Vagina (tissue), 2 donors: ENCODE results near the gene GAST. TPM values are rescaled to one million over a fixed set of nuclear protein-coding genes. Genes with fewer than 3 reads are reported as not detected.

Experiments used
- DNase-seq, 2 donors: peaks; one replicate each; pipeline ENCODE4 v3.0.0-alpha.2; 2017; ENCODE audit errors: extremely low spot score in 2 of 2
- H3K27ac ChIP-seq: fragments of 200-600 bp; sonication (generic); one replicate; pipeline ENCODE4 v1.5.1; 2019
- H3K27me3 ChIP-seq: fragments of 200-600 bp; sonication (generic); one replicate; pipeline ENCODE4 v1.5.1; 2019
- H3K36me3 ChIP-seq, 2 donors: fragments of 200-600 bp; sonication (generic); one replicate each; pipeline ENCODE4 v1.5.1; 2017 to 2019
- H3K4me1 ChIP-seq: fragments of 200-600 bp; sonication (generic); one replicate; pipeline ENCODE4 v1.5.1; 2019
- H3K4me3 ChIP-seq, 2 donors: fragments of 200-600 bp; sonication (generic); 1 replicate in 1 of 2; 2 replicates in 1 of 2; pipeline ENCODE4 v1.5.1; 2016 to 2019
- H3K9me3 ChIP-seq: fragments of 200-600 bp; sonication (generic); one replicate; pipeline ENCODE4 v1.5.1; 2019
- CTCF ChIP-seq, 3 experiments: fragments of 450-650 bp in 2 of 3; fragments of 200-600 bp in 1 of 3; sonication (generic) in 1 of 3; IDR thresholded peaks; one replicate each; pipeline ENCODE4 v1.5.1; 2017 to 2019; ENCODE audit warnings: antibody characterized with exemption in 3 of 3, mild to moderate bottlenecking in 2 of 3, moderate library complexity in 2 of 3
- POLR2A ChIP-seq, 2 donors: fragments of 450-650 bp; IDR thresholded peaks; one replicate each; pipeline ENCODE4 v1.6.1; 2017; ENCODE audit warnings: antibody characterized with exemption in 2 of 2, mild to moderate bottlenecking in 2 of 2, moderate library complexity in 2 of 2
- POLR2AphosphoS5 ChIP-seq, 2 donors: sonication (generic); formaldehyde crosslinking; IDR thresholded peaks; one replicate each; pipeline ENCODE4 v1.9.0; 2017; ENCODE audit warnings: antibody characterized with exemption in 2 of 2, mild to moderate bottlenecking in 2 of 2, low read depth in 1 of 2; ENCODE audit not compliant: insufficient read depth in 1 of 2
- intact Hi-C: fragments of 100-400 bp; cut with DNase I; formaldehyde crosslinking; loops from one replicate; pipeline ENCODE4 v1.15.1; 2023
- total RNA-seq: library from RNA; depleted of rRNA; stranded (reverse); fragments of >200 nt; gene quantifications from one replicate; pipeline ENCODE4 v1.2.3, GENCODE V29; 2016

The GAST gene
- total RNA-seq, 1 donor from 2014 or later: not detected

GRCh38 chr17:41689497-41690299 is 22.4 kb upstream of the GAST start:
- Histone ChIP-seq H3K27ac (peak overlapping the region; percentile 100), H3K27me3 (no peaks in the 10 kb centered on the region), H3K9me3 (no peaks in the 10 kb centered on the region), H3K36me3 (peaks cover 6 to 52% of the 10 kb centered on the region in 2 donors), H3K4me1 (peaks cover 30% of the 10 kb centered on the region), H3K4me3 (peak overlapping the region; percentile 89 to 97)
- DNase-seq: no peak
- no peak for TF ChIP-seq POLR2AphosphoS5 (IDR thresholded peaks at IDR 0.05; ENCODE audit: insufficient read depth in 1 of 2, low read depth in 1 of 2)
- peak in 1 of 2 donors; percentile 4 for TF ChIP-seq POLR2A (IDR thresholded peaks at IDR 0.05)
- peak in 1 of 3 experiments; percentile 47 for TF ChIP-seq CTCF (IDR thresholded peaks at IDR 0.05)
- intact Hi-C loops: no loop called here

DNA sequence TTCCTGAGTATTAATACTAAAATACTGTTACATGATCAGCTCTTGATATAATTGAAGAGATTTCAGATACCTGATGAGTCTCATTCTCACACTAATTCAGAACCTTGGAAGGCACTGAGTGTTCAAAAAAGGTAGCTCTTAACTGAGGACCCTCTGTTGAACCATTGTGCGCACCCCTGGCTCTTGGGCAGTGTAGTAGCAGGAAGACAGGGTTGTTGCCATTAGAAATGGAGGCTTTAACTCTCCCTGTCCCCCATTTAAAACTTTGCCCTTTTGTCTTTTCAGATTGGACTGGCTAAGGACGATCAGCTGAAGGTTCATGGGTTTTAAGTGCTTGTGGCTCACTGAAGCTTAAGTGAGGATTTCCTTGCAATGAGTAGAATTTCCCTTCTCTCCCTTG is 21.6 kb upstream of the GAST start:
- TF ChIP-seq CTCF (IDR thresholded peaks at IDR 0.05) (no peak), POLR2AphosphoS5 (IDR thresholded peaks at IDR 0.05; ENCODE audit: insufficient read depth in 1 of 2, low read depth in 1 of 2) (no peak), POLR2A (IDR thresholded peaks at IDR 0.05) (no peak)
- Histone ChIP-seq H3K4me1 (peaks cover 31% of the 10 kb centered on the region), H3K9me3 (no peaks in the 10 kb centered on the region), H3K4me3 (peak overlapping the region; percentile 89 to 97), H3K36me3 (peaks cover 6 to 55% of the 10 kb centered on the region in 2 donors), H3K27me3 (no peaks in the 10 kb centered on the region), H3K27ac (peak overlapping the region; percentile 100)
- intact Hi-C loops: no loop called here
- DNase-seq: no peak

DNA sequence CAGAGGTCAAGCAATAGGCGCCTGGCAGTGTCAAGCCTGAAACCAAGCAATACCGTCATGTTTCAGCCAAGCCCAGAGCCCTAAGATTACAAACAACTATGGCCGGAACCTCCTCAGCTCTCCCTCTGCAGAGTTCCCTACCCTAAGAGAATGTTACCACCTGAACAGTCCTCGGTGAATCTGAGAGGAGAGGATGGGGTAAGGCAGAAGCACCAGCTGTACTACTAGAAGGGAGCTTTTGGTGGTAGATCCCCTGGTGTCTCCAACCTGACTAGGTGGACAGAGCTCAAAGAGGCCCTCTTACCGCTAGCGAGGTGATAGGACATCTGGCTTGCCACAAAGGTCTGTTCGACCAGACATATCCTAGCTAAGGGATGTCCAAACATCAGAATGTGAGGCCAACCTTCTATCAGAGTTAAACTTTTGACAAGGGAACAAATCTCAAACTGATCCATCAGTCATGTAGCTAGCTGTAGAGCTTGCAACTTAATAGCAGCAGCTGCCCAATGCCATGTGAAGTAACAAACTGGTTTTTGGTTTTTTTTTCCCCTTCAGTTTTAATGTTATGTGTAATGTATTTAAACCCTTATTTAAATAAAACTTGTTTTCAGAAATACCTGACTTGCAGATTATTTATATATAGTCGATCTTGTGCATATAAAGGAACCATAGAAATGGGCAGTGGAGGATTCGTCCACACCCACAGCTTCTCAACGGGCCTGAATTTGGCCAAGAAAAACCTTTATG is 20.9 kb upstream of the GAST start:
- Histone ChIP-seq H3K27ac (peak overlapping the region; percentile 100), H3K9me3 (no peaks in the 10 kb centered on the region), H3K27me3 (no peaks in the 10 kb centered on the region), H3K36me3 (peaks cover 6 to 57% of the 10 kb centered on the region in 2 donors), H3K4me3 (peak overlapping the region in 1 of 2 donors; percentile 97), H3K4me1 (peaks cover 38% of the 10 kb centered on the region)
- intact Hi-C loops: no loop called here
- DNase-seq: no peak
- TF ChIP-seq CTCF (IDR thresholded peaks at IDR 0.05): no peak
- TF ChIP-seq POLR2A (IDR thresholded peaks at IDR 0.05): no peak

GRCh38 chr17:41692722-41693521 is 19.2 kb upstream of the GAST start:
- Histone ChIP-seq H3K36me3 (peaks cover 6 to 57% of the 10 kb centered on the region in 2 donors), H3K27ac (no peak overlapping the region), H3K27me3 (no peaks in the 10 kb centered on the region), H3K4me1 (peaks cover 42% of the 10 kb centered on the region), H3K9me3 (no peaks in the 10 kb centered on the region), H3K4me3 (no peak overlapping the region)
- intact Hi-C loops: no loop called here
- no peak for DNase-seq
- TF ChIP-seq POLR2AphosphoS5 (IDR thresholded peaks at IDR 0.05; ENCODE audit: insufficient read depth in 1 of 2, low read depth in 1 of 2) (no peak), POLR2A (IDR thresholded peaks at IDR 0.05) (no peak), CTCF (IDR thresholded peaks at IDR 0.05) (no peak)
